MCF 10A (cell line): ENCODE data around the gene ABHD8. TPM values are rescaled to one million over a fixed set of nuclear protein-coding genes. Genes with fewer than 3 reads are reported as not detected.

Source experiments
- BruUV-seq: library from RNA; stranded (reverse); fragments of 400-500 nt; replicated peaks from 2 replicates; lab custom pipeline; 2021; lab: Mats Ljungman, UMichigan
- CTCF ChIA-PET: fragments of 300-600 bp; sonication (Branson Sonifier 250); formaldehyde crosslinking; extraction: SDS; loops from one replicate; lab custom pipeline; 2021; ENCODE audit warnings: antibody characterized with exemption, inconsistent platforms; lab: Yijun Ruan, JAX
- POLR2A ChIA-PET: fragments of 300-600, 350-650 bp; sonication (Branson Sonifier 250); formaldehyde crosslinking; extraction: SDS; loops from one replicate; lab custom pipeline; 2020; ENCODE audit warnings: antibody characterized with exemption, inconsistent platforms; lab: Yijun Ruan, JAX
- DNase-seq: peaks from one replicate; pipeline ENCODE4 v3.0.0-alpha.2; 2018; ENCODE audit not compliant: unreplicated experiment
- H3K27ac Mint-ChIP-seq: one replicate; pipeline ENCODE4 v1.8.0; 2022; ENCODE audit warnings: mild to moderate bottlenecking, low read depth, mixed read lengths; ENCODE audit not compliant: unreplicated experiment
- H3K27me3 Mint-ChIP-seq: one replicate; pipeline ENCODE4 v1.8.0; 2022; ENCODE audit warnings: mixed read lengths; ENCODE audit not compliant: insufficient read depth, unreplicated experiment
- H3K36me3 Mint-ChIP-seq: one replicate; pipeline ENCODE4 v1.8.0; 2022; ENCODE audit warnings: mild to moderate bottlenecking, moderate library complexity, mixed read lengths; ENCODE audit not compliant: insufficient read depth, unreplicated experiment
- H3K4me1 Mint-ChIP-seq: one replicate; pipeline ENCODE4 v1.8.0; 2022; ENCODE audit warnings: mixed read lengths; ENCODE audit not compliant: insufficient read depth, unreplicated experiment
- H3K4me3 Mint-ChIP-seq: one replicate; pipeline ENCODE4 v1.8.0; 2022; ENCODE audit warnings: mild to moderate bottlenecking, moderate library complexity, mixed read lengths; ENCODE audit not compliant: unreplicated experiment
- H3K9me3 Mint-ChIP-seq: one replicate; pipeline ENCODE4 v1.8.0; 2022; ENCODE audit warnings: mixed read lengths; ENCODE audit not compliant: unreplicated experiment
- intact Hi-C: fragments of 100-400 bp; cut with micrococcal nuclease; formaldehyde crosslinking; loops from 2 replicates; pipeline ENCODE4 v1.14.1; 2022
- total RNA-seq: library from RNA; stranded (reverse); gene quantifications from 2 replicates; pipeline ENCODE4 v1.2.3, GENCODE V29; 2022
- TF ChIP-seq, protein P1 (sequence below): fragments of 200-600 bp; IDR thresholded peaks from one replicate; pipeline ENCODE4 v1.8.0; 2022; ENCODE audit warnings: antibody characterized with exemption, mild to moderate bottlenecking; ENCODE audit not compliant: unreplicated experiment

Gene ABHD8
- total RNA-seq, 1 experiment from 2014 or later: 4.1 TPM

DNA sequence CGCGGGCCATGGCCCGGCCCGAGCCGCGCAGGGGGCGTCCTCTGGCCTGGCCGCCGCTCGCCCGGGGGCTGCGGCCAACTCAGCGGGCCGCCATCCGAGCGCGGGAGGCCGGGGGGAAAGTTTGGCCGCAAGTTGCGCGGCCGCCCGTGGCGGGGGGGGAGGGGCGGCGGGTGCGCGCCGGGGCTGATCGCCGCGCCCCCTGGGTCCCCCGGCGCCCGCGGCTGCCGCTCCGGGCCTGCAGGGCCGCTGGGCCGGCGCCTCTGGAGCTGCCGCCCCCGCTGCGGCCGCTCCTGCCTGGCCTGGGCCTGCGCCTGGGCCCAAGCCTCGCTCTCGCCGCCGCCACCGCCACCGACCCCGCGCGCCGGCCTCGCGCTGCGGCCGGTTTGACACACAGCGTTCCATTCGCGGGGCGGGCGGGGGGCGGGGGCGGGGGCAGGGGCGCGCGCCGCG, 57.7 kb downstream of the ABHD8 start, which contains the start of gene NR2F6:
Gene NR2F6 (minus strand): TSS at position 385 of the 450 bp plus-strand sequence. CDS start 699 bp downstream, outside the sequence.
- intact Hi-C loops: no loop called here
- Mint-ChIP-seq H3K27me3 (no peaks in the 10 kb centered on the region), H3K9me3 (no peaks in the 10 kb centered on the region), H3K36me3 (peaks cover 17% of the 10 kb centered on the region), H3K4me3 (peak within 1 kb of the TSS; percentile 89), H3K4me1 (peaks cover 38% of the 10 kb centered on the region), H3K27ac (peak within 1 kb of the TSS; percentile 93)
- no peak for DNase-seq
- TF ChIP-seq, protein P1, sequence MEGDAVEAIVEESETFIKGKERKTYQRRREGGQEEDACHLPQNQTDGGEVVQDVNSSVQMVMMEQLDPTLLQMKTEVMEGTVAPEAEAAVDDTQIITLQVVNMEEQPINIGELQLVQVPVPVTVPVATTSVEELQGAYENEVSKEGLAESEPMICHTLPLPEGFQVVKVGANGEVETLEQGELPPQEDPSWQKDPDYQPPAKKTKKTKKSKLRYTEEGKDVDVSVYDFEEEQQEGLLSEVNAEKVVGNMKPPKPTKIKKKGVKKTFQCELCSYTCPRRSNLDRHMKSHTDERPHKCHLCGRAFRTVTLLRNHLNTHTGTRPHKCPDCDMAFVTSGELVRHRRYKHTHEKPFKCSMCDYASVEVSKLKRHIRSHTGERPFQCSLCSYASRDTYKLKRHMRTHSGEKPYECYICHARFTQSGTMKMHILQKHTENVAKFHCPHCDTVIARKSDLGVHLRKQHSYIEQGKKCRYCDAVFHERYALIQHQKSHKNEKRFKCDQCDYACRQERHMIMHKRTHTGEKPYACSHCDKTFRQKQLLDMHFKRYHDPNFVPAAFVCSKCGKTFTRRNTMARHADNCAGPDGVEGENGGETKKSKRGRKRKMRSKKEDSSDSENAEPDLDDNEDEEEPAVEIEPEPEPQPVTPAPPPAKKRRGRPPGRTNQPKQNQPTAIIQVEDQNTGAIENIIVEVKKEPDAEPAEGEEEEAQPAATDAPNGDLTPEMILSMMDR: no peak
- BruUV-seq: no TSS peak
- ChIA-PET POLR2A (interaction anchor here (0.8 to 4.0 kb wide), 3 partner anchors 10 to 21 kb away, joined by 6 to 20 read pairs (median 9); partner anchors contain the start of genes BABAM1 and OCEL1), CTCF (no interaction called here)

DNA sequence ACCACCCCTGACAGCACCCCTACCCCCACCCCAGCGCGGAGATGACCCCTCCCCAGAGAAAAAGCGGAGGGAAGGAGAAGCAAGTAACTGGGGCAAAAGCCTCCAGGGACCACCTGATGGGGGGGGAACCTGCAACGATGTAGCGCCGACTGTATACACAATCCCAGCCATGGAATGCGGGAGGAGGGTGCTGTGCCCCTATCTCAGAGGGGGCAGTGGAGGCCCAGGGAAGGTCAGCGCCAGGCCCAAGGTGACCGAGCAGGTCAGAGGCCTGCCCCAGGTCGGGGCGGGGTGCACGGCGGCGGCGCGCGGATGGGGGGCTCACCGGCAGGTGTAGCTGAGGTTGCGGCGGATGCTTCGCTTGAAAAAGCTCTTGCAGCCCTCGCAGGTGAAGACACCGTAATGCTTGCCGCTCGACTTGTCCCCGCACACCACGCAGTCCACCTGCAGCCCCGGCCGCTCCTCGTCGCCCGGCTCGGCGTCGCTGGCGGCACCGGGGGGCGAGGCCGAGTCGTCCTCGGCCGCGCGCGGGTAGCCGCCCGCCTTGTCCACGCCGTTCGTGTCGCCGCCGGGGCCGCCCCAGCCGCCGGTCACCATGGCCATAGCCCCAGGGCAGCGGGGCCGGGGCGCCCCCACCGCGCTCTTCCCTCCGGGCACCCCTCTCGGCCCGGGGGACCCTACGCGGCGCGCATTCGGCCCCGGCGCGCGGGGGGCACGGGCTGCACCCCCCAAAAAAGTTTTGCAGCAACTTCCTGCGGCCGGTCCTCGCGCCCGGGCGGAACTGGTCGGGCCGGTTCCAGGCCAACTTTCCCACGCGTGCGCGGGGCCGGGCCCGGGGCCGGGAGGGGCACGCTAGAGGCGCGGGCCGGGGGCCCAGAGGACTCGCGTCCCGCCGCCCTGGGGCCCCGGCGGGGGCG, 58.3 kb downstream of the ABHD8 start:
- ChIA-PET CTCF (no interaction called here), POLR2A (interaction anchor here (0.7 to 4.3 kb wide), 12 partner anchors 10 to 1176 kb away, joined by 3 to 34 read pairs (median 7); partner anchors contain the start of genes BABAM1, HAUS8, MRPL34 and MYO9B)
- BruUV-seq: no TSS peak
- intact Hi-C loops: no loop called here
- TF ChIP-seq, protein P1: no peak
- Mint-ChIP-seq H3K27ac (peak overlapping the region; percentile 93), H3K9me3 (no peaks in the 10 kb centered on the region), H3K27me3 (no peaks in the 10 kb centered on the region), H3K36me3 (peaks cover 21% of the 10 kb centered on the region), H3K4me1 (peaks cover 38% of the 10 kb centered on the region), H3K4me3 (peak overlapping the region; percentile 89)
- no peak for DNase-seq

DNA sequence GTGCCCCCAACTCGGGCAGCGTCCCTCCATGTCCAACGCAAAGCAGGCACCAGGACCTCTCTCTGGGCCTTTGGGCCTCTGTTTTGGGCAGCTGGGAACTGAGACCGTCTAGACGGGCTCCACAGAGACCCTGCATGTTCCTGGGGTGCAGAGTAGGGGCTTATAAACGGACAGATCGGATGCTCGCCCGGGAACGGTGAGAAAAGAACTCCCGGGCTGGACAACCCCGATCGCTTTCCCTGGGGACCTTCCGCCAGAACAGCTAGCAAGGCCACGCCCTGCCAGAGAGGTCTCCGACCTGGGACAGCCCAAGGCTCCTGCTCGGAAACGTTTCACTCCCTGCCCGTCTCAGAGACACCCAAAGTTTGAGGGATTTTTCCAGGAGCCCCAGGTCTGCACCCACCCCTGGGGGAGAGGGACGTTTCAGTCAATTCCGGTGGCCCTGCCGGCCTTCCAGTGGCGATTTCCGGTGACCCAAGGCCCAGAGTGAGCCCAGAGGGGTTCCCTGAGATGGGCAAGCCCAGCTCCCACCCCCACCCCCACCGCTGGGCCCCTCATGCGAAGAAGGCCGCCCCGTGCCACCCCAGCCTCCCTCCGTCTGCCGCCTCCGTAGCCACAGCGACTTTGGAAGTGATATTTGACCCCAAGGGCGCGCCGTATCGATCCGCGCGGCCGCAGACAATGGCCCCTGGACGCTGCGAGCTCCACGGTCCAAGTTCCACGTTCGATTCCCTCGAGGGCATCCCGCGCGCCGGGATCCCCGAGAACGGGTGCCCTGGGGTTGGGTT, 59.2 kb downstream of the ABHD8 start:
- peaks cover 35% of the 10 kb centered on the region for H3K4me1 Mint-ChIP-seq
- TF ChIP-seq, protein P1: no peak
- DNase-seq: peak; percentile 71
- H3K9me3 Mint-ChIP-seq: no peaks in the 10 kb centered on the region
- peaks cover 29% of the 10 kb centered on the region for H3K36me3 Mint-ChIP-seq
- CTCF ChIA-PET: interaction anchor here (0.7 to 1.0 kb wide), 2 partner anchors 17 to 31 kb away, joined by 4 read pairs; no protein-coding TSS in a partner anchor
- H3K4me3 Mint-ChIP-seq: peak overlapping the region; percentile 89
- no peaks in the 10 kb centered on the region for H3K27me3 Mint-ChIP-seq
- BruUV-seq: TSS peak; percentile 21
- peak overlapping the region; percentile 93 for H3K27ac Mint-ChIP-seq
- POLR2A ChIA-PET: interaction anchor here (0.6 to 4.3 kb wide), 18 partner anchors 9 to 1176 kb away, joined by 3 to 34 read pairs (median 4); partner anchors contain the start of genes BABAM1, DDA1, HAUS8 and MRPL34
- intact Hi-C loops: no loop called here
